Measurements from ENCODE around the gene PLA2G4E. TPM values are rescaled to one million over a fixed set of nuclear protein-coding genes. Genes with fewer than 3 reads are reported as not detected.

The PLA2G4E gene
- total RNA-seq, 2 donors from 2014 or later: 0.11 TPM; not detected in 1

GRCh38 chr15:42007386-42007785 lies 13.5 kb downstream of the PLA2G4E start:
- no peaks in the 10 kb centered on the region for H3K36me3 ChIP-seq
- DNase-seq (ENCODE audit: low spot score): no peak
- H3K27me3 ChIP-seq: no peaks in the 10 kb centered on the region
- no peak overlapping the region for H3K4me3 ChIP-seq
- H3K4me1 ChIP-seq: no peaks in the 10 kb centered on the region
- H3K27ac ChIP-seq: no peak overlapping the region
- no peak for TF ChIP-seq CTCF (IDR thresholded peaks at IDR 0.05)
- no peaks in the 10 kb centered on the region for H3K9me3 ChIP-seq

- H3K4me3 ChIP-seq: no peak overlapping the region
- no peaks in the 10 kb centered on the region for H3K9me3 ChIP-seq
- H3K4me1 ChIP-seq: no peaks in the 10 kb centered on the region
- H3K27me3 ChIP-seq: no peaks in the 10 kb centered on the region
- no peaks in the 10 kb centered on the region for H3K36me3 ChIP-seq
- no peak for DNase-seq (ENCODE audit: low spot score)
- H3K27ac ChIP-seq: no peak overlapping the region
- no peak for TF ChIP-seq CTCF (IDR thresholded peaks at IDR 0.05)
These were observed 18.5 kb downstream of the PLA2G4E start for GRCh38 chr15:42002333-42002732.

DNA sequence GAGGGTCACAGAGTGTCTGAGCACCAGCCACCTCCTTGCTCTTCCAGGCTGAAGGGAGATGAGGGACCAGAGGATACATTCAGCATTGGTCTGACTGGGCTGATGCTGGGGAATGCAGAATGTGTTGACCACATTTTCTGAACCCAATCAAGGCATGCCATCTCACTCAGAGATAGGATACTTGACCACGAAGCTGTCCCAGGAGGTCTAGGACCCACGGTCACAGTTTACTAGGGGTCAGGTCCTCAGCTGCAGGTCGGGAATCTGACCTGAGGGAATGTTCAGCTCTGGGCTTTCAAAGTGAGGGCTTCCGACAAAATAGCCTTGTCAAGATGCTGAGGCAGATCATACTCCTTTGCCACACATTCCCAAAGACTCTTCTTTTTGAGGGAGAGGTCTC lies 19.6 kb downstream of the PLA2G4E start:
- Histone ChIP-seq H3K9me3 (no peaks in the 10 kb centered on the region), H3K36me3 (no peaks in the 10 kb centered on the region), H3K4me3 (no peak overlapping the region), H3K27me3 (no peaks in the 10 kb centered on the region), H3K27ac (no peak overlapping the region), H3K4me1 (no peaks in the 10 kb centered on the region)
- DNase-seq (ENCODE audit: low spot score): no peak
- no peak for TF ChIP-seq CTCF (IDR thresholded peaks at IDR 0.05)

GRCh38 chr15:41999290-42000285 lies 21.3 kb downstream of the PLA2G4E start:
- TF ChIP-seq CTCF (IDR thresholded peaks at IDR 0.05): no peak
- H3K27ac ChIP-seq: no peak overlapping the region
- no peak for DNase-seq (ENCODE audit: low spot score)

DNA sequence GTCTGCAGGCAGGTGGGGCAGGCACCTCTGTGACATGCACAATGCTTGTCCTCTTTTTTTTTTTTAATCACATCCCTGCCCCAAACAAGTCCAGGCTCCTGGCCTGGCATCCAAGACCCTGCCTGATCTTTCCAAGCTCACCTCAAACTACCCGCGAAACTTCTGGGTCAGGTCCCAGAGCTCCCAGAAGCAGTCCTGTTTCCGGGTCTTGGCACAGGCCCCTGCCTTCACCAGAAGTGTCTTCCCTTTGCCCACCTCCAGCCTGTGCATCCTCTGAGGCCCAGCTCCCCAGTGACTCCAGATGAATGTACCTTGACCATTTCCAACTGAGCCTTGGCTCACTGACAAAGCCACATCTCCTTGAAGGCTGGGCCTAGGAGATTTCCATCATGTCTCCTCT lies 23.0 kb downstream of the PLA2G4E start:
- no peak for DNase-seq (ENCODE audit: low spot score)
- Histone ChIP-seq H3K27ac (no peak overlapping the region), H3K4me1 (peaks cover 0 to 3% of the 10 kb centered on the region in 2 donors), H3K9me3 (no peaks in the 10 kb centered on the region), H3K36me3 (no peaks in the 10 kb centered on the region), H3K4me3 (no peak overlapping the region), H3K27me3 (no peaks in the 10 kb centered on the region)
- no peak for TF ChIP-seq CTCF (IDR thresholded peaks at IDR 0.05)

More at GRCh38 chr15:41999290-42000285, 21.3 kb downstream of the PLA2G4E start:
- H3K9me3 ChIP-seq: no peaks in the 10 kb centered on the region
- H3K27me3 ChIP-seq: no peaks in the 10 kb centered on the region
- H3K36me3 ChIP-seq: no peaks in the 10 kb centered on the region
- no peaks in the 10 kb centered on the region for H3K4me1 ChIP-seq
- no peak overlapping the region for H3K4me3 ChIP-seq

Data from right atrium auricular region (tissue), 2 donors.